ENCODE results near the gene TSPYL1. TPM values are rescaled to one million over a fixed set of nuclear protein-coding genes. Genes with fewer than 3 reads are reported as not detected.

The TSPYL1 gene
- total RNA-seq, 1 donor from 2014 or later = 41.1 TPM

DNA sequence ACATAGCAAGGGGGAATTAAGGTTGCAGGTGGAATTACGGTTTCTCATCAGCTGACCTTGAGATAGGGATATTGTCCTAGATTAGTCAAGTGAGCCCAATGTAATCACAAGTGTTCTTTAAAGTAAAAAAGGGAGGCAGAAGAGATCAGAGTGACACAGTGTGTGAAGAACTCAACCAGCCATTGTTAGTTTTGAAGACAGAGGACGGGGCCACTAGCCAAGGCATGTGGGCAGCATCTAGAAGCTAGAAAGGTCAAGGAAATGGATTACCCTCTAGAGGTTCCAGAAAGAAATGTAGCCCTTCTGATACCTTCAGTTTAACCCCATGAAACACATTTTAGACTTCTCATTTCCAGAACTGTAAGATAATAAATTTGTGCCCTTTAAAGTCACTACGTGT is 18.5 kb upstream of the TSPYL1 start:
- intact Hi-C loops (cut with micrococcal nuclease) = no loop called here

GRCh38 chr6:116292553-116292952 is 12.8 kb upstream of the TSPYL1 start:
- intact Hi-C loops (cut with micrococcal nuclease) = no loop called here

GRCh38 chr6:116291701-116292396 is 12.1 kb upstream of the TSPYL1 start:
- intact Hi-C loops (cut with micrococcal nuclease) = no loop called here

DNA sequence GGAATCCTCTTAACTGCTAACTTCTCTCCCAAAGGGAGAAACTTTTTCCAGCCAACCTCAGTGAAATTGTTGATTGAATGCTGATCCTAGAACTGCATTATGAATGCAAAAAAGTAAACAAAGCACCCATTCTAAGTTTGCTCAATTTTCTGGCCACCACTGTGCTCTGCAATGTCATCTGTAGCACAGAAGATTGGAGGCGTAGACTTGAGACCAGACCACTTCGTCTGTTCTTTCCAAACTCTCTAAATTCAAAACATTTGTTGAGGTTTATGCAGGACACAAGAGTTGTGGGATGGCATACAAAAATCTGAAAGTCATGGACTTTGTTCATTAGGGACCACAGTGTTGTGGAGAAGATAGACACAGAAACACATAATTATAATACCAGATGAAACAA is 11.1 kb upstream of the TSPYL1 start:
- intact Hi-C loops (cut with micrococcal nuclease) = no loop called here

DNA sequence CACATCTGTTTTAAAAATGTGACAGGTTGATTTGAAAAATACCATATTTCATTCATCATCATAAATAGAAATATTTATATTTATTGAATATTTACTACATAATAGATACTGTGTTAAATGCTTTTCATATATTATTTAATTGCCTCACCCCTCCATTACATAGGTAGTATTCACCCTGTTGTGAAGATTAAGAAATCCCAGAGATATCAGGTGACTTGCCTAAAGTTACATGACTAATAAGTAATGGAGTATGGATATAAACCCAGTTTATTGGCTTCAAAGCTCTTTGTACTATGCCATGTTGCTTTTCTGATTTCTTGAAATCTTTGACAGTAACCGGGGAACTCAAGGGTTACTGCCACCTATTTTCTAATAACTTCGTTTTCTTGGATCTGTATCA is 10.1 kb upstream of the TSPYL1 start:
- intact Hi-C loops (cut with micrococcal nuclease) = no loop called here

GRCh38 chr6:116287689-116288282 is 8.1 kb upstream of the TSPYL1 start:
- intact Hi-C loops (cut with micrococcal nuclease) = loop anchor here (1.0 kb wide), 3 partner anchors 245 to 358 kb away; no protein-coding TSS in a partner anchor

GRCh38 chr6:116286773-116287358 is 7.1 kb upstream of the TSPYL1 start:
- intact Hi-C loops (cut with micrococcal nuclease) = loop anchor here (1.0 kb wide), 2 partner anchors 245 to 274 kb away; no protein-coding TSS in a partner anchor

DNA sequence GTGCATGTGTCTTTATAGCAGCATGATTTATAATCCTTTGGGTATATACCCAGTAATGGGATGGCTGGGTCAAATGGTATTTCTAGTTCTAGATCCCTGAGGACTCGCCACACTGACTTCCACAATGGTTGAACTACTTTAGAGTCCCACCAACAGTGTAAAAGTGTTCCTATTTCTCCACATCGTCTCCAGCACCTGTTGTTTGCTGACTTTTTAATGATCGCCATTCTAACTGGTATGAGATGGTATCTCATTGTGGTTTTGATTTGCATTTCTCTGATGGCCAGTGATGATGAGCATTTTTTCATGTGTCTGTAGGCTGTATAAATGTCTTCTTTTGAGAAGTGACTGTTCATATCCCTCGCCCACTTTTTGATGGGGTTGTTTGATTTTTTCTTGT is 5.3 kb upstream of the TSPYL1 start:
- intact Hi-C loops (cut with micrococcal nuclease) = loop anchor here (5.0 kb wide), 2 partner anchors 82 to 192 kb away; no protein-coding TSS in a partner anchor

GRCh38 chr6:116283191-116283590 is 3.5 kb upstream of the TSPYL1 start:
- intact Hi-C loops (cut with micrococcal nuclease) = loop anchor here (5.0 kb wide), 2 partner anchors 84 to 194 kb away; no protein-coding TSS in a partner anchor

DNA sequence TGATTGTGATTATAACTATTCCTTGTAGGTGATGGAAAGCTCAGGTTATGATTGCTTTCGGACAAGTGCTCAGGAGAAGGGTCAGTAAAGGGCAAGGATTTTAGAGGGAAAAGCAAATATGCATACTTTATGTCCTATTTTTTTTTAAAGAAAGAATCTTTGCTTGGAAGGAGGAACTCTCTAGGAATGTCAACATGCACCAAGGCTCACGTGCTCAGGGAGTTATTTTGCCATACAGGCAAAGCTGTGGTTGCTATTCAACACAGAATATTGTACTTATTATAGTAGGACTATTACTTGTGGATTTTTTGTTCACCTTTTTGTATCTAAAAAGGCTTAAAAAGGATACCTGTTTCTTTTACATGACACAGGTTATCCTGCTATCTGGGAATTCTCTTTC is 3.0 kb upstream of the TSPYL1 start:
- intact Hi-C loops (cut with micrococcal nuclease) = loop anchor here (5.0 kb wide), 2 partner anchors 85 to 195 kb away; no protein-coding TSS in a partner anchor

DNA sequence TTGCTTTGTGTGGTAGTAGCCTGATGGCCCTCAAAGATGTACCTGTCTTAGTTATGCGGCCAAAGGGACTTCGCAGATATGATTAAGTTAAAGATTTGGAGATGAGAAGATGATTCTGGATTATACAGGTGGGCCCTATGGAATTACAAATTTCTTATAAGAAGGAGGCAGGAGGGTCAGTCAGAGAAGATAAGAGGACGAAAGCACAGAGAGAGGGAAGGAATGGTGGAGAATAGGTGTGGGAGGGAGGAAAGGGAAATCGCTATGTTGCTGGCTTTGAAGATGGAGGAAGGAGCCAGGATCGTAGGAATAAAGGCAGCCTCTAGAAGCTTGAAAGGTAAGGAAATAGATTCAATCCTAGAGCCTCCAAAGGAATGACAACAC is 1.2 kb upstream of the TSPYL1 start:
- intact Hi-C loops (cut with micrococcal nuclease) = loop anchor here (5.0 kb wide), 2 partner anchors 86 to 196 kb away; no protein-coding TSS in a partner anchor

DNA sequence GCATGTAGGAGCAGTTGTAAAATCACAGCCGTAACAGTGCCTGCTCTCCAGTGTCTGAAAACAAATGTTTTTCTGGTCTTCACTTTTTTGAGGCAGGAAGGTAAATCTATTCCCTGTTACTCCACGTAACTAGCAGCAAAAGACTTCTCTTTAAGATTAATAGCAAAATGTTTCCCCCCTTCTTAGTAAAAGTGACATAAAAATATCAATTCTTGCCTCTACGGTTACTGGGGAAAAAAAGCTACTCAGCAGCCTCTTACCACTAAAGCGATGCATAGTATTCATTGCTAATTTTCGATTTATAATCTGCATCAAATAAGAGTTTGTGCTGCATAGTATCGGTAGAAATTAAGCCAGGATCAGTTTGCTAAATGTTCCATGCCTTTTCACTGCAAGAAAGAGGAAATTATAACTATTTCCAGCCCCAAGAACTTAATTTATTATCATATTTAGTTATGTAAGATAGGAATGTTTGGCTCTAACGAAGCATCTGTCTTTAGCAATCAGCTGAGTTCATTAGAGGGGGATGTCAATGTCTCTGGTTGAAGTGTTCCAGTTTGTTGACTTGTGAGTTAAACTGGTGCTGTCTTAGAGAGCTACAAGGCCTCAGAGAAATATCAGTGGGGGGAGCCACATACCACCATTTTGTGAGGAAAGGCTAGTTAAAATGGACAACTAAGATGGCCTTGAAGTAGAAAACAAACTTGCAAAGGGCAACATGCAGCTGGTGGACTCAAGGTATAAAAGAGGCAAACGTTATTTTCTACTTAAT is 617 bp upstream of the TSPYL1 start:
- intact Hi-C loops (cut with micrococcal nuclease) = loop anchor here (5.0 kb wide), 2 partner anchors 87 to 197 kb away; no protein-coding TSS in a partner anchor

DNA sequence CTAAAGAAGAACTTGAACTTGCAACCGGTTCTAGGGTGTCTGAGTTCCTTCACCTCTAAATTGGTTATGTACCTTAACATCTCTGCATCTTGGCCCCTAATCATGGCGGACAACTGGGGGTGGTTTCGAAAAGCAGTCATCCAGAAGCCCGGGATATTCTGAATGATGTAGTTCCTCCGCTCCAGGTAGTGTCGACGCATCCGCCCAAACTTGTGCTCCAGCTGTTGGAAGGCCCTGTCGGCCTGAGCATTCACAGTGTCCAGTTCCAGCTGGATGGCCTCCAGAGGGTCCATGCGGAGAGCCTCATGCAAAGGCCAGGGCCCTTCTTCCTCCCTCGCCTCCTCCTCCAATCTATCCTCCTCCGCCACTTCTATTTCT is 887 bp downstream of the TSPYL1 start:
- intact Hi-C loops (cut with micrococcal nuclease) = loop anchor here (1.0 to 5.0 kb wide), 8 partner anchors 25 to 402 kb away; partner anchors contain the start of genes KPNA5, NT5DC1, RWDD1 and TSPYL4

GRCh38 chr6:116278481-116278829 is 1.3 kb downstream of the TSPYL1 start:
- intact Hi-C loops (cut with micrococcal nuclease) = loop anchor here (2.0 to 5.0 kb wide), 3 partner anchors 61 to 366 kb away; partner anchors contain the start of gene NT5DC1

DNA sequence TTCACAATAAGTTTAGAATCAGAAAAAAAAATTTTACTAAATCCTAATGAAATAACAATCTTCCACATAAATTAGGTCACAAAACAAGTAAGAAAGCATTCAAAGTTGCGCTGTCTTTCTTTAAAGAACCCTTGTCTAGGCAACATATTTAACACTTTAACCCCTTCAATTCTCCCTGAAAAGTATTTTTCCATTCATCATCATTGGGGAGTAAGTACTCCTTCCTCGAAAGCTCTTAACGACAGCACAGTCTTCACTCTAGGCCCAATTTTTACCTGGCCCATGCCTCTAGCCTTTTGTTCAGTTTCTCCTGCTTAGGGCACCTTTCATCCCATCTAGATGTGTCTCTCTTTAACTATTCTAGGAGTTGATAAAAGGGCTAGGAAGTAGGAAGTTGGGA is 2.6 kb downstream of the TSPYL1 start:
- intact Hi-C loops (cut with micrococcal nuclease) = loop anchor here (5.0 kb wide), 1 partner anchor 60 kb away; no protein-coding TSS in a partner anchor

- intact Hi-C loops (cut with micrococcal nuclease) = no loop called here
Measured at GRCh38 chr6:116271149-116271708, 8.5 kb downstream of the TSPYL1 start.

DNA sequence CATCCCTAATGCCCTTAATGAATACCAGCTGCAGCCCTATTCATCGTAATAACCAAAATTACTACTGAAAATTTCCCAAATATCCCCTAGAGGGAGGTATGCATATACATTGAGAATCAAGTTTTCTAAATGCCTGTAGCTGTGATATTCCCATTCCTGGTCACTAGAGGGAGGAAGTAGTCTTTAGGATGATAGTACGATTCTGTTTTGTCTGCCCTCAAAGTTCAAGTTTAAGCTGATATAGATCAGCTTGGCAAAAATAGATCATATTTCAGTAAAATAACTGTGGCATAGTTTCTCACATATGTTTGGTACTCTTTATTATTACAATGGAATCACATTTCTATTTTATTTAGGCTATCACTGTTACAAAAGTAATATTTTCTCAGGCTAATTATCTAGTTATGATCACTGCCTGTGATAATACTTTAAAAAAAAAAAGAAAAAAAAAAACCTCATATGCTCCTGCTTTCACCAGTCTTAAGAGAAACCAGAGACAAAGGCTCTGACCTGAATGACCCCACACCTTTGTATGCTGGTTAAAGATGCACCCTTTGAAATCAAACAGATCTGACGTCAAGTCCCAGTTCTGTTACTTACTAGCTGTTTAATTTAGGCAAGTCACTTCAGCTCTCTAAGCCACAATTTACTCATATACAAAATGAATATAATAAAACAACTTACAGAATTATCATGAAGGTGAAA is 11.0 kb downstream of the TSPYL1 start:
- intact Hi-C loops (cut with micrococcal nuclease) = loop anchor here (1.0 to 2.0 kb wide), 2 partner anchors 8 to 14 kb away; partner anchors contain the start of gene TSPYL4

- intact Hi-C loops (cut with micrococcal nuclease) = loop anchor here (1.0 to 2.0 kb wide), 2 partner anchors 8 to 13 kb away; partner anchors contain the start of gene TSPYL4
Measured at GRCh38 chr6:116267836-116268588, 11.7 kb downstream of the TSPYL1 start.

GRCh38 chr6:116266803-116267202 is 12.9 kb downstream of the TSPYL1 start:
- intact Hi-C loops (cut with micrococcal nuclease) = no loop called here
